ENCODE data around the gene ADCY5.
"Not testable (repeated sequence)": the region's sequence is repeated elsewhere in the genome, so short reads cannot be mapped to it uniquely, and the experiment has no call there.

ADCY5 gene

GRCh38 chr3:123283074-123283473 is 165.8 kb downstream of the ADCY5 start:
- no peak for DNase-seq

- no peak for DNase-seq
Observed at GRCh38 chr3:123282461-123282860, 166.4 kb downstream of the ADCY5 start.

DNA sequence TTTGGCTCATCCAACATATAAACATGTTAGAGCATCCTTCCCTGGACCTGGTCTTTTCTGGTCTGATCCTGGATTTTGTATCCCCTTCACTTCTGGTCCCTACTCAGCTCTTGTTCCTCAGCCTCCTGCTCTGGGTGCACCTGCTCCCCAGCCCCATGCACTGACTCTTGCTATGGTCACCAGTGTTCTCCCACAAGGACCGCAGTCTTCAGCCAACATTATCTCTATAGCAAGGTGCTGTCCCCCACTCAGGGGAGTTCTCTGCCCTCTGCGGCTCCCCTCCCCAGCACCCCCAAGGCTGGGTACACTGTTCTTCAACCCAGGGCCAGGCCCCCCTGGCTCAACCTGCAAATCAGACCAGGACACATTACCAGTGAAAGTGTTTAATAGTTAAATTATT is 167.0 kb downstream of the ADCY5 start:
- no peak for DNase-seq

DNA sequence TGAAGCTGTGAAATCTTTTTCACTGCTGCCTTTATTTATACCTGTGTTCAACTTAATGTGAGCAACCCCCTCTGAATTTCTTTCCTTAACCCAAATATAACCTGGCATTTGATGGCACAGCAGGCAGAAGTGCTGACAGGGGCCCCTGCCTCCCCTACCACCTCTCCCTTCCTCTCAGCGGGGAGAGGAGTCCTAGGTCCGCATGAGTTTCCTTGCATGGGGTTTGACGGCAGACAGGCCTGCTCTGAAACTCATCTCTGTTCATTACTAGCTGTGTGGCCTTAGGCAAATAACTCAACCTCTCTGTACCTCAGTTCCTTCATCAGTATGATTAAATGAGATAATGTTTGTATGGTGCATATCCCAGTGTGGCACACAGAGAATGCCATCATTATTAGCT is 167.5 kb downstream of the ADCY5 start:
- DNase-seq: no peak

- DNase-seq: no peak
Observed at GRCh38 chr3:123279121-123279520, 169.8 kb downstream of the ADCY5 start.

DNA sequence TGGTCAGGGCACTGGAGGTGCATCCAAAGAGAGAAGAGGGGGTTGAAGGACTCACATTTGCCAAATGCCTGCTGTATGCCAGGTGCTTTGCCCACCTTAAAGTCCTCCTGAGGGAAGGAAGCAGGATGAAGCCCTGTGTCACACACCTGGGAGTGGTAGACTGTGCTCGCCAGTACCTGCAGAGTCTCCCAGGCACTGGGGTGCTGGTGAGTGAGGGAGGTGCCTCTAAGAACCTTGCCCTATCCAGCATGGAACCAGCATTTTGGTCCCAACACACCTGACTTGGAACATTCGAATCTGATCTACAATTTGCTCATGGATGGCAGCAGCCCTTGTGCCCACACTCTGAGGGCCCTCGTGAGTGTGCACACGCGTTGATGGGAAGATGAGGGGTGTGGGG is 170.4 kb downstream of the ADCY5 start:
- DNase-seq: no peak

DNA sequence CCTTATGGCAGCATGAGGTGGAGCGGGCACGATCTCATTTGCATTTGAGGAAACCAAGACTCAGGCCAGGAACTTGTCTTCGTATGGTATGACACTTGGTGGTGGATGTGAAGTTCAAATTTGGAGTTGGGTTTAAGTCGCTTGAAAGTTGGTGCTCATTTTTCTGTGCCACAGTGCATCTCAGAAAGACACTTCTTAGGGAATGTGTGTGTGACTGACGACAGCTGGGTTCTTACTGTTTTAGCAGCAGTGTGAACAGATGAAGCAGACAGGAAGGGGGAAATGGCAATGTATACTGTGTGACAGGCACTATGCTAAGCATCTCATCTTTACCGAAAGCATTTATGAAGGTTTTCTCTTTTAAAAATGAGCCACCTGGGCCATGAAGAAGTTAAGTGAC is 171.8 kb downstream of the ADCY5 start:
- DNase-seq: no peak

GRCh38 chr3:123276346-123277006 is 172.4 kb downstream of the ADCY5 start:
- no peak for DNase-seq

DNA sequence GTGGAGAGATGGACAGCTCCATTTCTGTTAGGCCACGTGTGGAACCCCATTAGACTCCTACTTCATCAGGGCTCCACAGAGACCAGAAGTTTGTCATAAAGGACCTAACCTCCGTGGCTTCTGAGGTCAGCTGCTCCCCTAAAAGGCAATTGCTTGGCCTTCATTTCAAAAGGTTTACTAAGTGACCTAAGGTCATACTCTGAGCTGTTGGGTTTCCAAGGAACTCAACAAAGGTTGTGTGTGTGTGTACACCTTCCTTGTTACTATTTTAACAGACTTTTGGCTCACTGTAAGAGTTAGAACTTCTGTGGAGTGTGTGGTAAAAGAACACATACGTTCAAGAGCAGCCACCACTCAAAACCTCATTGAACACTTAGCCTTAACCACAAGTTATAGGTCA is 173.2 kb downstream of the ADCY5 start:
- no peak for DNase-seq

DNA sequence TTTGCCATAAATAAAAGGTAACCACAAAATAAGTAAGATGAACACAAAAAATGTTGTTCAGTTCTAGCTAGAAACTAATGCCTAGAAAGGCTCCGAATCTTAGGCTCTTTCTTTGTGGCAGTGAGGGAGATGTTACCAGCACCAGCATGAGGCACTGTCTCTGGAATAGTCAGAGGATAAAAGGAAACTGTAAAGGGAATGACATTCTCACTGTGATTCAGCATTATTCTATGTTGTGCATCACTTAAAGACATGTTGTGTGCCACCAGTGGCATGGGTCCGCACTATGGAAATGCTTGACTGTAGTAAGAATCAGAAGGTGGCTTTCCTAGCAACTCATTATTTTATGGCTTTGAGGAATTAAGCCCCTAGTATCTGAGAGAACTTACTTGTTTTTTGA is 176.3 kb downstream of the ADCY5 start:
- DNase-seq: no peak

- DNase-seq: no peak
Observed at GRCh38 chr3:123271466-123272159, 177.3 kb downstream of the ADCY5 start.

GRCh38 chr3:123270818-123271217 is 178.1 kb downstream of the ADCY5 start:
- no peak for DNase-seq

DNA sequence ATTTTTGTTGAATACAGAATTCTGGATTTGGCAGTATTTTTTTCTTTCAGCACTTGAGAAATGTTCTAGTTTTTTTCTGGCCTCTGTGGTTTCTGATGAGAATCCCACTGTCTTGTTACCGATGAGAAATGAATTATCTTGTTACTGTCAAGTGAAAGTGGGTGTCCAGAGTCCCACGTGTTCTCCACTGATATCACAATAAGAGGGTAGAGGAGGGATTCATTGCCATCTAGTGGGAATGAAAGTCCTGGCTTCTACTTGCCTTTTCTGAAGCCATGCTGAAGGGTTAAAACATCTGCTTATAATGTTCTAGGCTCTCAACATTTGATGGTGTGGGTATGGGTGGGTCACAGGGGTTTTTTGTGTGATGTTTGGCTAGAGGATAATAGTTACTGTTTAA is 181.1 kb downstream of the ADCY5 start:
- no peak for DNase-seq

- no peak for DNase-seq
Observed at GRCh38 chr3:123263941-123264340, 184.9 kb downstream of the ADCY5 start.

GRCh38 chr3:123262868-123263267 is 186.0 kb downstream of the ADCY5 start:
- DNase-seq: no peak

GRCh38 chr3:123262226-123262625 is 186.7 kb downstream of the ADCY5 start:
- DNase-seq: no peak

GRCh38 chr3:123261666-123262065 is 187.2 kb downstream of the ADCY5 start:
- no peak for DNase-seq

DNA sequence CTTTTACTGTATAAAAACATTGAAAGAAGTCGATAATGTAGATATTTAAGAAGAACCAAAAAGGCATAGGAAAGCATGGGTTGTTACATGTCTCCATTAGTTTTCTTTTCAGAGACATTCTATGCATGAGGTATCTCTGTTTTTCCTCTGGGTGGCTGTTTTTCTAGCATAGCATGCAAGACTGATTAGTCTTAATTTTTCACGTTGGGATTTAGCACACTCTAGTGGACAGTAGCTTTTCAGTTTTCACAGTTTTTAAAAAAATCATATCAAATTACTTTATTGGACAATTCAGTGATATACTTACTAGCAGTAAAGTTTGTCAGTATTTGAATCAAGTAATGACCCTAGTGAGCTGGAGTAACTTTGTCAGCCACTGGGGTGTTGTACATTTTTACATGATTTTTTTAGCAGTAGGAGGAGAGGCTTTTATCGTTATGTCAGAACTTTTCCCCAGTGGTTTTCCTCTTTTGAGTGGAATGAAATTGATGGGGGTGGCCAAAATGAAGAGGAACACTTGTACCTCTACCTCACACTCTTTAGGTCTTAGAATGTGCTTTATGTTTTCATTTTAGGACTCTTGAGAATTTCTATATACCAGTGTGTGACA is 190.0 kb downstream of the ADCY5 start:
- no peak for DNase-seq

DNA sequence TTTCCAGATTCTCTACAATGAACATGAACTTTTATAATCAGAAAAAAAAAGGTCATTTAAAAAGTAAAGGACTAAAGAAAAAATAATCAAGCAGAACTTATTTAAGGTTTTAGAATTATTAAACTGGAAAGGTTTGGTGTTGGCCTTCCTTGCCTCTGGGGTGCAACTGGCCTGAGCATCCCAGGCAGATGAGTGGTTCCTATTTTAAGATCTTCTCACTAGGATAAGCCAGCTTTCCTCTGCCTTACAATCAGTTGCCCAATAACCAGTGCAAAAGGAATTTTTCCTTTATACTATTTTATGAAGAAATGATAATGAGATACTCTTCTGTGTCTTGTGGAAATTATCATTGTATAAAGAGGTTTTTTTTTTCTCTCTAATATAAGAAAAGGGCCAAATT is 190.5 kb downstream of the ADCY5 start:
- DNase-seq: no peak

DNA sequence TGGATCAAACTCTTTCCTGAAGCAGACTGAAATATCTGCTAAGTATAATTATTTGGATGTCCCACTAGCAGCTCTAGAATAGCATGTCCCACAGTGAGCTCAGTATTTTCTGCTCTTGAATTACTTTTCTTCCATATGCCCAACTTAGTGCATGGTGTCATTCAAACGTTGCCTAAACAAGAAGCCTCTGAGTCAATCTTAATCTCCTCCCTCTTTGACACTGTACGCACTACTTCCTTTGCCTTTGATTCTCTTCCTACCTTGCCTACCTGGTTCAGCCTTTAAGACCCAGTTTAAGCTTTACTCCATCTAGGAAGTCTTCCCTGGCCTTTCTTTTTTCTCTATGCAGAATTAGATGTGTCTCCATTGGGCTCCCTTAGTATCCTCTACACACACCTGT is 192.6 kb downstream of the ADCY5 start:
- DNase-seq: no peak

DNA sequence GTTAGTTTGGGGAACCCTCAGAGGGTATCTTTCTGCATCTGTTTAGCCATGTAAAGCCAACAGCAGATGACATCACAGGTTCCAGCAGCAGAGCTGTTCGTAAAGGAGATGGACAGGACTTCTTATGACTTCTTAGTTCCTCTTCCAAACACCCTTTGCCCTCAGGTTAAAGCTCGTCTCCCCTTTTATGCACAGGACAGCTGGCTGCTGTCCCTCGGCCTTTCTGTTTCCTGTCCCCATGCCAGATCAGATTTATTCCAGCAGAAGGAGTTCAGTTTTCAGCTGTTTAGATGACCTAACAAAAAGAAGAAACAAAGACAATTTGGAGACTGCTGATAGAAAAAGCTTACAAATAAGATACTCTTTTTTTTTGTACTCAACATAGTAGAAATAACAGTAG is 202.0 kb downstream of the ADCY5 start:
- DNase-seq: no peak

DNA sequence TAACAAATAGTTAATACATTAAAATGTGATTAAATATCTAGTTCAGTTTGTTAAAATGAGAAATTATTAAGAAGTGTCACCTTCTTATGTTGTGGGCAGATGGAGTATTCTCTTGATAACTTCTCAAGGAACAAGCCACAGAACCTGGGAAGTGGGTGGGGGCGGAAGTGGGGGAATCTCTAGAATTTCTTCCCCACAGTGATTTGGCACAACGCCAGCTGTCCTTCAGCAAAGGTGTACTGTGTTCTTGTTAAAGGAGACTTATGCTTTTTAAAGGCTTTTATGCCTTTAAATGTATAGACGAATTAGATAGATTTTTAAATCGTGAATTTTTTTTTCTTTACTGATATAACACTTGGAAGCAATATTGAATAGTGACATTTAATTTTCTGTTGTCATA is 204.8 kb downstream of the ADCY5 start:
- no peak for DNase-seq

- no peak for DNase-seq
Observed at GRCh38 chr3:123239756-123240155, 209.1 kb downstream of the ADCY5 start.

DNA sequence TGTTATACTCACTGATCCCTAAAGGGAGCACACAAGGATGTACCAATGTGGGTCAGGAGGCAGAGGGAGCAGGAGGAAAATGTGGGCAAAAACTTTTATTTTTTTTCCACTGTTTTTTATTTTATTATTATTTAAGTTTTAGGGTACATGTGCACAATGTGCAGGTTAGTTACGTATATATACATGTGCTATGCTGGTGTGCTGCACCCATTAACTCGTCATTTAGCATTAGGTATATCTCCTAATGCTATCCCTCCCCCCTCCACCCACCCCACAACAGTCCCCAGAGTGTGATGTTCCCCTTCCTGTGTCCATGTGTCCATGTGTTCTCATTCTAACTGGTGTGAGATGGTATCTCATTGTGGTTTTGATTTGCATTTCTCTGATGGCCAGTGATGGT is 209.7 kb downstream of the ADCY5 start:
- DNase-seq: not testable (repeated sequence)

DNA sequence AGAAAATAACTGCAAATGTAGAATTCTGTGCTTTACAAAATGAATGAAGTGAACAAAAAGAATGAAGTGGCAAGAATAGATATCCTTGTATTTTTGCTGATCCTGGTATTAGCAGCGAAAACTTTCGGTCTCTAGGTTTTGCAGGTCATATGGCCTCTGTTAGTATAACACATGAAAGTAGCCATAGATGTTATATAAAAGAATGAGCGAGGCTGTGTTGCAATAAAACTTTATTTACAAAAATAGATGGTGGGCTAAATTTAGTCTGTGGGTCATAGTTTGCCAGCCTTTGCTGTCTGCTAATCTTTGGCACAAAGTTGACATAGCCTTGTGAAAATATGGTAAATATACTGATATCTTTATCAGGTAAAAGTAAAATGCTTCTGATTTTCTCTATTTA is 212.0 kb downstream of the ADCY5 start:
- DNase-seq: no peak
